HuH-7.5 (cell line): ENCODE data around the gene ATP8B2.

Experiments used
- DNase-seq: peaks from one replicate; pipeline ENCODE4 v3.0.0; 2011; ENCODE audit warnings: low spot score

The ATP8B2 gene

DNA sequence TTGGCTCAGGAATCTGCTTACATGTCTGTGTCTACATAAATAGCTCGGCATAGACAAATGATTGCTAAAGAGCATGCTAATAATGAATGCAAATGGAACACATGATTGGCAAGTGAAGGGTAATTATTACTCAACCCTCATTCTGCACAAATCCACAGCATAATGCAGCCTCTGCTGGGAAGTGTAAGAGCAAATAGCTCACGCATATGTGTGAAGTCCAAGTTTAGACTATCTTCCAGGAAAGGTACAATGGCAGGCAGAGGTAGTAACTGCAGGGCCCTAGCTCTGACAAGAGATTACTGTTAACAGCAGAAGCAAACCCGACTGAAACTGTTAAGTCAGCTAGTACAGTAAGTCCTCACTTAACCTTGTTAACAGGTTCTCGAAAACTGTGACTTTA, 72.8 kb downstream of the ATP8B2 start:
- no peak for DNase-seq

GRCh38 chr1:154398678-154399077, 73.4 kb downstream of the ATP8B2 start:
- no peak for DNase-seq

- no peak for DNase-seq
Measured at GRCh38 chr1:154400381-154400801, 75.1 kb downstream of the ATP8B2 start.
